ENCODE measurements around the gene DNAH17.
A peak's percentile ranks its signal among the peaks of the same experiment; 100 is the strongest.

The DNAH17 gene, protein sequence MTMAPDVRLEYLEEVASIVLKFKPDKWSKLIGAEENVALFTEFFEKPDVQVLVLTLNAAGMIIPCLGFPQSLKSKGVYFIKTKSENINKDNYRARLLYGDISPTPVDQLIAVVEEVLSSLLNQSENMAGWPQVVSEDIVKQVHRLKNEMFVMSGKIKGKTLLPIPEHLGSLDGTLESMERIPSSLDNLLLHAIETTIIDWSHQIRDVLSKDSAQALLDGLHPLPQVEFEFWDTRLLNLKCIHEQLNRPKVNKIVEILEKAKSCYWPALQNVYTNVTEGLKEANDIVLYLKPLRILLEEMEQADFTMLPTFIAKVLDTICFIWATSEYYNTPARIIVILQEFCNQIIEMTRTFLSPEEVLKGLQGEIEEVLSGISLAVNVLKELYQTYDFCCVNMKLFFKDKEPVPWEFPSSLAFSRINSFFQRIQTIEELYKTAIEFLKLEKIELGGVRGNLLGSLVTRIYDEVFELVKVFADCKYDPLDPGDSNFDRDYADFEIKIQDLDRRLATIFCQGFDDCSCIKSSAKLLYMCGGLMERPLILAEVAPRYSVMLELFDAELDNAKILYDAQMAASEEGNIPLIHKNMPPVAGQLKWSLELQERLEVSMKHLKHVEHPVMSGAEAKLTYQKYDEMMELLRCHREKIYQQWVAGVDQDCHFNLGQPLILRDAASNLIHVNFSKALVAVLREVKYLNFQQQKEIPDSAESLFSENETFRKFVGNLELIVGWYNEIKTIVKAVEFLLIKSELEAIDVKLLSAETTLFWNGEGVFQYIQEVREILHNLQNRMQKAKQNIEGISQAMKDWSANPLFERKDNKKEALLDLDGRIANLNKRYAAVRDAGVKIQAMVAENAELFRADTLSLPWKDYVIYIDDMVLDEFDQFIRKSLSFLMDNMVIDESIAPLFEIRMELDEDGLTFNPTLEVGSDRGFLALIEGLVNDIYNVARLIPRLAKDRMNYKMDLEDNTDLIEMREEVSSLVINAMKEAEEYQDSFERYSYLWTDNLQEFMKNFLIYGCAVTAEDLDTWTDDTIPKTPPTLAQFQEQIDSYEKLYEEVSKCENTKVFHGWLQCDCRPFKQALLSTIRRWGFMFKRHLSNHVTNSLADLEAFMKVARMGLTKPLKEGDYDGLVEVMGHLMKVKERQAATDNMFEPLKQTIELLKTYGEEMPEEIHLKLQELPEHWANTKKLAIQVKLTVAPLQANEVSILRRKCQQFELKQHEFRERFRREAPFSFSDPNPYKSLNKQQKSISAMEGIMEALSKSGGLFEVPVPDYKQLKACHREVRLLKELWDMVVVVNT (N-terminal part only)

GRCh38 chr17:78577296-78577695, at the start of gene DNAH17:
TSS of gene DNAH17 (minus strand) at chr17:78577396. CDS start at chr17:78575057, 2,339 bp downstream.
- Histone ChIP-seq H3K4me3 (ENCODE audit: low read depth, low read length) (no peak within 1 kb of the TSS), H3K27me3 (ENCODE audit: insufficient read depth, low read depth, severe bottlenecking) (no peaks in the 10 kb centered on the region), H3K27ac (no peak within 1 kb of the TSS), H3K9me3 (ENCODE audit: severe bottlenecking) (no peaks in the 10 kb centered on the region), H3K36me3 (no peaks in the 10 kb centered on the region)
- TF ChIP-seq, protein P1, sequence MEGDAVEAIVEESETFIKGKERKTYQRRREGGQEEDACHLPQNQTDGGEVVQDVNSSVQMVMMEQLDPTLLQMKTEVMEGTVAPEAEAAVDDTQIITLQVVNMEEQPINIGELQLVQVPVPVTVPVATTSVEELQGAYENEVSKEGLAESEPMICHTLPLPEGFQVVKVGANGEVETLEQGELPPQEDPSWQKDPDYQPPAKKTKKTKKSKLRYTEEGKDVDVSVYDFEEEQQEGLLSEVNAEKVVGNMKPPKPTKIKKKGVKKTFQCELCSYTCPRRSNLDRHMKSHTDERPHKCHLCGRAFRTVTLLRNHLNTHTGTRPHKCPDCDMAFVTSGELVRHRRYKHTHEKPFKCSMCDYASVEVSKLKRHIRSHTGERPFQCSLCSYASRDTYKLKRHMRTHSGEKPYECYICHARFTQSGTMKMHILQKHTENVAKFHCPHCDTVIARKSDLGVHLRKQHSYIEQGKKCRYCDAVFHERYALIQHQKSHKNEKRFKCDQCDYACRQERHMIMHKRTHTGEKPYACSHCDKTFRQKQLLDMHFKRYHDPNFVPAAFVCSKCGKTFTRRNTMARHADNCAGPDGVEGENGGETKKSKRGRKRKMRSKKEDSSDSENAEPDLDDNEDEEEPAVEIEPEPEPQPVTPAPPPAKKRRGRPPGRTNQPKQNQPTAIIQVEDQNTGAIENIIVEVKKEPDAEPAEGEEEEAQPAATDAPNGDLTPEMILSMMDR (IDR thresholded peaks at IDR 0.05; ENCODE audit: low read depth, low read length): no peak
- DNase-seq: no peak

DNA sequence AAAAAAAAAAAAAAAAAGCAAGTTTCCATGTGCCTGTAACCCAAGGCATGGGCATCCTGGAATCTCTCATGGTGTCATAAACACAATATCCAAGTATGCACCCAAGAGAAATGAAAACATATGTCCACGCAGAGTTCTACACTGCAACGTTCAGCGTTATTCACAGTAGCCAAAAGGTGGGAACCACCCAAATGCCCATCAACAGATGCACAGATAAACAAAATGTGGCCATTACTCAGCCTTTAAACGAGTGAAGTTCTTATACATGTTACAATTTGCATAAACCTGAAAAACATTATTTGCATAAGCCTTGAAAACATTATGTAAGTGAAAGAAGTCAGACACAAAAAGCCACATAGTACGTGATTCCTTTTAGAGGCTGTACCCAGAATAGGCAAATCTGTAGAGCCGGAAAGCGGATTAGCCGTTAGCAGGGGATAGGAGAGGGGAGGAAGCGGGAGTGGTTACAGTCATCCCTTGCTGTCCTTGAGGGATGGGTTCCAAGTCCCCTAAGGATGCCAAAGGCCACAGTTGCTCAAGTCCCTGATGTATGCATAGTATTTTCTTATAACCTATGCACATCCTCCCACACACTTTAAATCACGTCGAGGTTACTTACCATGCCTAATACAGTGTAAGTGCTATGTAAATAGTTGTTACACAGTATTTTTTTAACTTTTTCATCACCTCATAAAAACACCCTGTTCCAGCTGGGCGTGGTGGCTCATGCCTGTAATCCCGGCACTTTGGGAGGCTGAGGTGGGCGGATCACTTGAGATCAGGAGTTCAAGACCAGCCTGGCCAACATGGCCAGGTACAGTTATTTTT, 47.3 kb upstream of the DNAH17 start:
- no peak overlapping the region for H3K4me3 ChIP-seq (ENCODE audit: low read depth, low read length)
- peak; percentile 89 for DNase-seq
- H3K9me3 ChIP-seq (ENCODE audit: severe bottlenecking): peaks cover 7% of the 10 kb centered on the region
- peak overlapping the region; percentile 45 for H3K27ac ChIP-seq
- no peaks in the 10 kb centered on the region for H3K36me3 ChIP-seq
- TF ChIP-seq, protein P1 (IDR thresholded peaks at IDR 0.05; ENCODE audit: low read depth, low read length): no peak
- no peaks in the 10 kb centered on the region for H3K27me3 ChIP-seq (ENCODE audit: insufficient read depth, low read depth, severe bottlenecking)

GRCh38 chr17:78623541-78623940, 46.3 kb upstream of the DNAH17 start:
- H3K36me3 ChIP-seq: no peaks in the 10 kb centered on the region
- no peaks in the 10 kb centered on the region for H3K27me3 ChIP-seq (ENCODE audit: insufficient read depth, low read depth, severe bottlenecking)
- TF ChIP-seq, protein P1 (IDR thresholded peaks at IDR 0.05; ENCODE audit: low read depth, low read length): no peak
- H3K4me3 ChIP-seq (ENCODE audit: low read depth, low read length): no peak overlapping the region
- no peak overlapping the region; the same call in 1 of the 2 replicates for H3K27ac ChIP-seq
- no peak for DNase-seq
- H3K9me3 ChIP-seq (ENCODE audit: severe bottlenecking): peaks cover 13% of the 10 kb centered on the region

DNA sequence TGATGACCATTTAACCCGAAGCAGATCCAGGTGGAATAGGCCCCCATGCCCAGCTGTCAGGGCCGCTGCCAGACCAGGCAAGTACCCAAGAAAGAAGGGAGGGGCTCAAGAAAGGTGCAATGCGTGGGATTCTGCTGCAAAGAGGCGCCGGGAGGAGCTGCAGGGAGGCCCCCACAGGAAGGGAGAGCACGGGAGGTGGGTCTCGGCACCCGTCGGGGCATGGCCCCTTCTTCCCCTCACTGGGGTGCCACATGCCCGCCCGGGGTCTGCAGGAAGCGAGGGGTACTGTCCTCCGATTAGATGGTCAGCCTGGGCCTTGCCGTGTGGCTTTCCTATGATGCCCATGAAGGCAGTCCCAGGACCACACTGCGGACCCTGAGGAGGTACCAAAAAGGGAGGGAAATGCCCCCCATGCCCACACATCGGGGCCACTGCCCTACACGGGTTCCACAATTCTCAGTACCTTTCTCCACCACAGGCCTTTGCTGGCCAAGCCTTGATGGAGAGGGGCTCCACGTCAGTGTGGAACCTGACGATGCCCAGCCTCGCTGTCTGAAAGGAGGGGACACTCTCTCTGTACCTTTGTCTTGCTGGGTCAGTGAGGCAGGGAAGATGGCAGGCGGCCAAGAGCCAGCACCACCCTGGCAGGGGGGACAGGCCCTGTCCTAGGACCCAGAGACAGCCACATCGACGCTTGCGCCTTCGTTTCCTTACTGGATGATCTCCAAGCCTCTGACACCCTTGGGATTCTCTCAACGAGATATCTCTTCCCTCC, 45.5 kb upstream of the DNAH17 start:
- Histone ChIP-seq H3K27me3 (ENCODE audit: insufficient read depth, low read depth, severe bottlenecking) (no peaks in the 10 kb centered on the region), H3K4me3 (ENCODE audit: low read depth, low read length) (no peak overlapping the region), H3K9me3 (ENCODE audit: severe bottlenecking) (peaks cover 20% of the 10 kb centered on the region), H3K27ac (no peak overlapping the region), H3K36me3 (no peaks in the 10 kb centered on the region)
- DNase-seq: no peak
- TF ChIP-seq, protein P1 (IDR thresholded peaks at IDR 0.05; ENCODE audit: low read depth, low read length): no peak

Data from WERI-Rb-1 (cell line).